Fibroblast of skin of right quadriceps (primary cell): ENCODE data around the gene PIP4K2C.
"Not testable (repeated sequence)": the region's sequence is repeated elsewhere in the genome, so short reads cannot be mapped to it uniquely, and the experiment has no call there.

Experiments
- DNase-seq: peaks from one replicate; pipeline ENCODE4 v3.0.0-alpha.2; 2013

The PIP4K2C gene

GRCh38 chr12:57611108-57611826 lies 20.3 kb downstream of the PIP4K2C start, which contains the start of gene ARHGEF25:
Gene ARHGEF25, plus strand, starts transcription at chr12:57611435. Its CDS starts 460 bp downstream, at chr12:57611895.
- DNase-seq, result peak; percentile 71

- DNase-seq, result no peak
Measured at GRCh38 chr12:57611827-57612710, 21.1 kb downstream of the PIP4K2C start.

GRCh38 chr12:57612711-57613426 lies 21.9 kb downstream of the PIP4K2C start:
- DNase-seq, result no peak

GRCh38 chr12:57613427-57614109 lies 22.6 kb downstream of the PIP4K2C start:
- DNase-seq, result no peak

- DNase-seq, result no peak
Measured at GRCh38 chr12:57614178-57614947, 23.4 kb downstream of the PIP4K2C start.

GRCh38 chr12:57614948-57615500 lies 24.0 kb downstream of the PIP4K2C start:
- DNase-seq, result no peak

GRCh38 chr12:57615637-57616036 lies 24.6 kb downstream of the PIP4K2C start:
- no peak for DNase-seq

GRCh38 chr12:57616383-57617101 lies 25.6 kb downstream of the PIP4K2C start:
- peak; percentile 76 for DNase-seq

- DNase-seq, result no peak
Measured at GRCh38 chr12:57617942-57618341, 26.9 kb downstream of the PIP4K2C start.

GRCh38 chr12:57618431-57618830 lies 27.4 kb downstream of the PIP4K2C start:
- not testable (repeated sequence) for DNase-seq

- no peak for DNase-seq
Measured at GRCh38 chr12:57618966-57619433, 28.0 kb downstream of the PIP4K2C start.

- no peak for DNase-seq
Measured at GRCh38 chr12:57619434-57620244, 28.6 kb downstream of the PIP4K2C start.

GRCh38 chr12:57620245-57620935 lies 29.4 kb downstream of the PIP4K2C start:
- DNase-seq, result no peak

GRCh38 chr12:57620936-57621496 lies 30.0 kb downstream of the PIP4K2C start:
- DNase-seq, result no peak

GRCh38 chr12:57621497-57622292 lies 30.7 kb downstream of the PIP4K2C start:
- DNase-seq, result no peak

GRCh38 chr12:57622293-57623245 lies 31.6 kb downstream of the PIP4K2C start:
- no peak for DNase-seq

GRCh38 chr12:57623385-57623784 lies 32.4 kb downstream of the PIP4K2C start:
- DNase-seq, result no peak
